Keratinocyte (primary cell): ENCODE measurements around the gene MRPL53. TPM values are rescaled to one million over a fixed set of nuclear protein-coding genes. Genes with fewer than 3 reads are reported as not detected.

ENCODE experiments used
- DNase-seq: peaks from one replicate; pipeline ENCODE4 v3.0.0-alpha.2; 2011; ENCODE audit warnings: low read depth, missing footprints, low spot score
- FAIRE-seq: peaks from 2 replicates; lab custom pipeline; 2011; peaks lifted over from hg19 to GRCh38; lab: Jason Lieb, UNC
- H2AFZ ChIP-seq: 2 replicates; pipeline ENCODE4 v1.6.0; 2012; ENCODE audit warnings: low read length, control low read depth, inconsistent platforms; ENCODE audit not compliant: control insufficient read depth
- H3K27ac ChIP-seq: 2 replicates; pipeline ENCODE4 v1.5.1; 2011; ENCODE audit warnings: low read length; ENCODE audit not compliant: control insufficient read depth, insufficient read depth
- H3K27me3 ChIP-seq: 3 replicates; pipeline ENCODE4 v1.6.0; 2011; ENCODE audit warnings: low read length; ENCODE audit not compliant: control insufficient read depth, insufficient read depth; ENCODE audit errors: extremely low read depth
- H3K36me3 ChIP-seq, 2 experiments: 2 replicates in 1 of 2; 3 replicates in 1 of 2; pipeline ENCODE4 v1.5.1; 2011; ENCODE audit warnings: low read length in 2 of 2, mild to moderate bottlenecking in 1 of 2; ENCODE audit not compliant: control insufficient read depth in 2 of 2, insufficient read depth in 2 of 2; ENCODE audit errors: extremely low read depth in 1 of 2
- H3K4me1 ChIP-seq: 3 replicates; pipeline ENCODE4 v1.5.1; 2011; ENCODE audit warnings: low read length; ENCODE audit not compliant: control insufficient read depth, insufficient read depth; ENCODE audit errors: extremely low read depth
- H3K4me2 ChIP-seq: 3 replicates; pipeline ENCODE4 v1.6.0; 2011; ENCODE audit warnings: low read depth, low read length; ENCODE audit not compliant: control insufficient read depth, insufficient read depth; ENCODE audit errors: extremely low read depth
- H3K4me3 ChIP-seq, 3 experiments: fragments of 200-600 bp in 1 of 3; sonication (generic) in 1 of 3; 2 replicates in 2 of 3; 3 replicates in 1 of 3; pipeline ENCODE4 v1.5.1; 2011 to 2016; ENCODE audit warnings: low read length in 3 of 3, mild to moderate bottlenecking in 3 of 3, control low read depth in 2 of 3, inconsistent platforms in 1 of 3, low read depth in 1 of 3, mixed read lengths in 1 of 3, mixed run types in 1 of 3, moderate library complexity in 1 of 3; ENCODE audit not compliant: control insufficient read depth in 2 of 3, insufficient read depth in 2 of 3; ENCODE audit errors: extremely low read depth in 1 of 3
- H3K79me2 ChIP-seq: 2 replicates; pipeline ENCODE4 v1.6.0; 2012; ENCODE audit warnings: low read length; ENCODE audit not compliant: control insufficient read depth, insufficient read depth
- H3K9ac ChIP-seq: 3 replicates; pipeline ENCODE4 v1.6.0; 2011; ENCODE audit warnings: low read length; ENCODE audit not compliant: control insufficient read depth, insufficient read depth; ENCODE audit errors: extremely low read depth
- H3K9me1 ChIP-seq: 3 replicates; pipeline ENCODE4 v1.6.0; 2011; ENCODE audit warnings: low read length; ENCODE audit not compliant: control insufficient read depth, insufficient read depth; ENCODE audit errors: extremely low read depth
- H3K9me3 ChIP-seq: 2 replicates; pipeline ENCODE4 v1.5.1; 2012; ENCODE audit warnings: low read depth, low read length; ENCODE audit not compliant: control insufficient read depth
- H4K20me1 ChIP-seq: 3 replicates; pipeline ENCODE4 v1.6.0; 2011; ENCODE audit warnings: low read length; ENCODE audit not compliant: control insufficient read depth, insufficient read depth; ENCODE audit errors: extremely low read depth
- EZH2 ChIP-seq: IDR thresholded peaks from one replicate; pipeline ENCODE4 v1.6.1; 2012; ENCODE audit warnings: inconsistent platforms, mild to moderate bottlenecking, low read length, moderate library complexity
- dilution Hi-C: fragments of 300-500 bp; cut with MboI; formaldehyde crosslinking; loops from one replicate; pipeline ENCODE4 v1.7.0; 2020; ENCODE audit warnings: low sequenced_read_pairs; ENCODE audit not compliant: extremely low pct_ligation_motif_present
- polyA plus RNA-seq, 5 experiments: library from polyadenylated mRNA; depleted of rRNA in 3 of 5; stranded (reverse) in 3 of 5; stranded (forward) in 1 of 5; unstranded in 1 of 5; fragments of >200 nt; gene quantifications; 1 replicate in 1 of 5; 2 replicates in 3 of 5; 3 replicates in 1 of 5; pipeline versions ENCODE4 v1.2.1 to v1.2.3, GENCODE V29; 2011 to 2012; ENCODE audit warnings: missing spikeins in 2 of 5, low read depth in 1 of 5, low replicate concordance in 1 of 5
- TF ChIP-seq, protein P1 (sequence below), 3 experiments: IDR thresholded peaks in 1 of 3; conservative IDR thresholded peaks in 1 of 3; optimal IDR thresholded peaks in 1 of 3; 2 replicates in 2 of 3; 3 replicates in 1 of 3; pipeline versions ENCODE3 to v1.5.1; 2011; ENCODE audit warnings: low read length in 3 of 3, mild to moderate bottlenecking in 3 of 3, moderate library complexity in 2 of 3, control low read depth in 1 of 3, inconsistent platforms in 1 of 3; ENCODE audit not compliant: insufficient read depth in 2 of 3; ENCODE audit errors: extremely low read depth in 1 of 3

The MRPL53 gene
- polyA plus RNA-seq, 1 donor (not counting 4 experiments of a cell fraction or from before 2014, with no cell fraction given) = 31.0 TPM

DNA sequence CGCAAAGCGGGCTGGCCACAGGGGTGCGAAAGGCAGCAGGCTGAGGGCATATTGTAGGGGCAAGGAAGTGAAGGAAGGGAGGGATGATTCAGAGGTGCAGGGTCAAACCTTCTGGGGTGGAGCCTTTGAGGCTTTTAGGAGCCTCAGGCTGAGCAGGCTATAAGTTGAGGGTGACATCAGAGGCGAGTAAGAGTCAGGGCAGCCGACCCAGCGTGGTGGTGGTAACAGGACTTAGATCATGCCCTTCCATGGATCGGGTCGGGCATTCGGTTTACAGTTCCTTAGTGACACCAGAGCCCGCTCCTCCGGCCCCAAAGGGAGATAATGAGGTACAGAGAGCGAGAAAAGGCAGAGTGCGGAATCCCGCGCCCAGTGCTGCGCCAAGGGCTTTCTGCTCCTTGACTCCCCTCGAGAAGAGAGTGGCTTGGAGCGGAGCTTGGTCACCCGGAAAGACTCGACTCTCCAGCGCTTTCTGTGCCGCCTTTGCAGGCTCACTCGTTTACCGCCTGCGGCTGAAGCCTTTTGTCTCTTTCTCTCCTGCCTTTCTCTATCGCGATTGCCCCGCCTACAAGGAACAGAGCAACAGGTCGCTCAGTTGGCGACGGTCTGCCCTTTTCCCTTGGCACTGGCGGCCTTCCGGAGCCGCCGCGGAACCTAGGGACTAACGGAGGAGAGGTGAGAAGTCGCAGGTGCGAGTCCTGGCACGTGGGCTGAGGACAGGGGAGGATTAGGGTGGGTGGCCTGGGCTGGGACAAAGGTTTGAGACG, 26.2 kb upstream of the MRPL53 start:
- no peak for DNase-seq
- peak overlapping the region; percentile 33 for H3K9ac ChIP-seq
- H3K4me1 ChIP-seq = peaks cover 33% of the 10 kb centered on the region
- no peak overlapping the region for H3K27ac ChIP-seq
- TF ChIP-seq, protein P1, sequence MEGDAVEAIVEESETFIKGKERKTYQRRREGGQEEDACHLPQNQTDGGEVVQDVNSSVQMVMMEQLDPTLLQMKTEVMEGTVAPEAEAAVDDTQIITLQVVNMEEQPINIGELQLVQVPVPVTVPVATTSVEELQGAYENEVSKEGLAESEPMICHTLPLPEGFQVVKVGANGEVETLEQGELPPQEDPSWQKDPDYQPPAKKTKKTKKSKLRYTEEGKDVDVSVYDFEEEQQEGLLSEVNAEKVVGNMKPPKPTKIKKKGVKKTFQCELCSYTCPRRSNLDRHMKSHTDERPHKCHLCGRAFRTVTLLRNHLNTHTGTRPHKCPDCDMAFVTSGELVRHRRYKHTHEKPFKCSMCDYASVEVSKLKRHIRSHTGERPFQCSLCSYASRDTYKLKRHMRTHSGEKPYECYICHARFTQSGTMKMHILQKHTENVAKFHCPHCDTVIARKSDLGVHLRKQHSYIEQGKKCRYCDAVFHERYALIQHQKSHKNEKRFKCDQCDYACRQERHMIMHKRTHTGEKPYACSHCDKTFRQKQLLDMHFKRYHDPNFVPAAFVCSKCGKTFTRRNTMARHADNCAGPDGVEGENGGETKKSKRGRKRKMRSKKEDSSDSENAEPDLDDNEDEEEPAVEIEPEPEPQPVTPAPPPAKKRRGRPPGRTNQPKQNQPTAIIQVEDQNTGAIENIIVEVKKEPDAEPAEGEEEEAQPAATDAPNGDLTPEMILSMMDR (optimal IDR thresholded peaks at IDR 0.05 in 1 of 3, IDR thresholded peaks at IDR 0.05 in 1 of 3, conservative IDR thresholded peaks at IDR 0.05 in 1 of 3; ENCODE audit: extremely low read depth in 1 of 3, insufficient read depth in 2 of 3, low read length in 3 of 3) = no peak
- peak; percentile 87 for TF ChIP-seq EZH2
- no peak for FAIRE-seq
- H3K4me2 ChIP-seq = peak overlapping the region; percentile 69
- H2AFZ ChIP-seq = peak overlapping the region; percentile 41
- H3K79me2 ChIP-seq = no peaks in the 10 kb centered on the region
- H3K36me3 ChIP-seq = peaks cover under 1 to 3% of the 10 kb centered on the region in 2 experiments
- dilution Hi-C loops = no loop called here
- H3K9me3 ChIP-seq = no peaks in the 10 kb centered on the region
- no peaks in the 10 kb centered on the region for H4K20me1 ChIP-seq
- peaks cover 41% of the 10 kb centered on the region for H3K27me3 ChIP-seq
- peak overlapping the region; percentile 9 to 53 (median 26) for H3K4me3 ChIP-seq
- H3K9me1 ChIP-seq = no peaks in the 10 kb centered on the region

DNA sequence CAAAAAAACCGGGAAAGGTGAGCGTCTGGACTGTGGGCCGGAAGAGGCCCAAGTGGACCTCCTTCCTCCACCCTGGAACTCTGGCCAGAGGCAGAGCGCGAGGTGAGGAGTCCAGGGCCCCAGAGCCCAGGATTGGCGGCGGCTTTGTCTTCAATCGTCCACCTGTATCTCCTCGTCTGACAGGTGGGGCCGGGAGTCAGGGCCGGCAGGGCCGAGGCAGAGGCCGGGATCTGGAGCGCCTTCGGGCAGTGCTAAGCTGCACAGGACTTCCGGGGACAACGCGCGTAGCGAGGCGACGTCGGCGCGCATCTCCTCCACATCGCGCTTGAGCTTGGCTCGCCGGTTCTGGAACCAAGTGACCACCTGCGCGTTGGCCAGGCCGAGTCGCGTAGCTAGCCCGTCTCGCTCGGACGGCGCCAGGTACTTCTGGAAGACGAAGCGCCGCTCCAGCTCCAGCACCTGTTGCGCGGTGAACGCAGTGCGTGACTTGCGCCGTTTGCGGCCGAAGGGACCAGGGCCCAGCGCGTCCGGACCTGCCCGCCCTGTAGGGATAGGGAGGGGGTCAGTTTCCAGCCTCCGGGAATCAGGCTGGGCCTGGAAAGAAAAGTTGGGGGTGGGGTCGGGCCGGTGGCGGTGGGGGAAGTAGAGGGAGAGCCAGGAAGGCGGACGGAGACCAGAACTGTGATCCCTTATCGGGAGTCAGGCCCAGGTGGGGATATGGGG, 25.5 kb upstream of the MRPL53 start:
- FAIRE-seq (no peak), DNase-seq (no peak)
- Histone ChIP-seq H3K9me1 (no peaks in the 10 kb centered on the region), H4K20me1 (no peaks in the 10 kb centered on the region), H2AFZ (peak overlapping the region; percentile 30), H3K9me3 (no peaks in the 10 kb centered on the region), H3K4me2 (peak overlapping the region; percentile 69), H3K4me3 (peak overlapping the region; percentile 15 to 57 (median 25)), H3K79me2 (no peaks in the 10 kb centered on the region), H3K27ac (no peak overlapping the region), H3K9ac (no peak overlapping the region), H3K4me1 (peaks cover 26% of the 10 kb centered on the region), H3K27me3 (peaks cover 41% of the 10 kb centered on the region), H3K36me3 (peaks cover 8% of the 10 kb centered on the region in 2 experiments)
- TF ChIP-seq EZH2 = no peak
- TF ChIP-seq, protein P1 (optimal IDR thresholded peaks at IDR 0.05 in 1 of 3, IDR thresholded peaks at IDR 0.05 in 1 of 3, conservative IDR thresholded peaks at IDR 0.05 in 1 of 3; ENCODE audit: extremely low read depth in 1 of 3, insufficient read depth in 2 of 3, low read length in 3 of 3) = no peak
- dilution Hi-C loops = no loop called here
